Keratinocyte (primary cell): ENCODE measurements around the gene SNAI3. TPM values are rescaled to one million over a fixed set of nuclear protein-coding genes. Genes with fewer than 3 reads are reported as not detected.

Experiments used
- DNase-seq: peaks from one replicate; pipeline ENCODE4 v3.0.0-alpha.2; 2011; ENCODE audit warnings: low read depth, missing footprints, low spot score
- FAIRE-seq: peaks from 2 replicates; lab custom pipeline; 2011; peaks lifted over from hg19 to GRCh38; lab: Jason Lieb, UNC
- H2AFZ ChIP-seq: 2 replicates; pipeline ENCODE4 v1.6.0; 2012; ENCODE audit warnings: low read length, control low read depth, inconsistent platforms; ENCODE audit not compliant: control insufficient read depth
- H3K27ac ChIP-seq: 2 replicates; pipeline ENCODE4 v1.5.1; 2011; ENCODE audit warnings: low read length; ENCODE audit not compliant: control insufficient read depth, insufficient read depth
- H3K27me3 ChIP-seq: 3 replicates; pipeline ENCODE4 v1.6.0; 2011; ENCODE audit warnings: low read length; ENCODE audit not compliant: control insufficient read depth, insufficient read depth; ENCODE audit errors: extremely low read depth
- H3K36me3 ChIP-seq, 2 experiments: 2 replicates in 1 of 2; 3 replicates in 1 of 2; pipeline ENCODE4 v1.5.1; 2011; ENCODE audit warnings: low read length in 2 of 2, mild to moderate bottlenecking in 1 of 2; ENCODE audit not compliant: control insufficient read depth in 2 of 2, insufficient read depth in 2 of 2; ENCODE audit errors: extremely low read depth in 1 of 2
- H3K4me1 ChIP-seq: 3 replicates; pipeline ENCODE4 v1.5.1; 2011; ENCODE audit warnings: low read length; ENCODE audit not compliant: control insufficient read depth, insufficient read depth; ENCODE audit errors: extremely low read depth
- H3K4me2 ChIP-seq: 3 replicates; pipeline ENCODE4 v1.6.0; 2011; ENCODE audit warnings: low read depth, low read length; ENCODE audit not compliant: control insufficient read depth, insufficient read depth; ENCODE audit errors: extremely low read depth
- H3K4me3 ChIP-seq, 3 experiments: fragments of 200-600 bp in 1 of 3; sonication (generic) in 1 of 3; 2 replicates in 2 of 3; 3 replicates in 1 of 3; pipeline ENCODE4 v1.5.1; 2011 to 2016; ENCODE audit warnings: low read length in 3 of 3, mild to moderate bottlenecking in 3 of 3, control low read depth in 2 of 3, inconsistent platforms in 1 of 3, low read depth in 1 of 3, mixed read lengths in 1 of 3, mixed run types in 1 of 3, moderate library complexity in 1 of 3; ENCODE audit not compliant: control insufficient read depth in 2 of 3, insufficient read depth in 2 of 3; ENCODE audit errors: extremely low read depth in 1 of 3
- H3K79me2 ChIP-seq: 2 replicates; pipeline ENCODE4 v1.6.0; 2012; ENCODE audit warnings: low read length; ENCODE audit not compliant: control insufficient read depth, insufficient read depth
- H3K9ac ChIP-seq: 3 replicates; pipeline ENCODE4 v1.6.0; 2011; ENCODE audit warnings: low read length; ENCODE audit not compliant: control insufficient read depth, insufficient read depth; ENCODE audit errors: extremely low read depth
- H3K9me1 ChIP-seq: 3 replicates; pipeline ENCODE4 v1.6.0; 2011; ENCODE audit warnings: low read length; ENCODE audit not compliant: control insufficient read depth, insufficient read depth; ENCODE audit errors: extremely low read depth
- H3K9me3 ChIP-seq: 2 replicates; pipeline ENCODE4 v1.5.1; 2012; ENCODE audit warnings: low read depth, low read length; ENCODE audit not compliant: control insufficient read depth
- H4K20me1 ChIP-seq: 3 replicates; pipeline ENCODE4 v1.6.0; 2011; ENCODE audit warnings: low read length; ENCODE audit not compliant: control insufficient read depth, insufficient read depth; ENCODE audit errors: extremely low read depth
- EZH2 ChIP-seq: IDR thresholded peaks from one replicate; pipeline ENCODE4 v1.6.1; 2012; ENCODE audit warnings: inconsistent platforms, mild to moderate bottlenecking, low read length, moderate library complexity
- dilution Hi-C: fragments of 300-500 bp; cut with MboI; formaldehyde crosslinking; loops from one replicate; pipeline ENCODE4 v1.7.0; 2020; ENCODE audit warnings: low sequenced_read_pairs; ENCODE audit not compliant: extremely low pct_ligation_motif_present
- polyA plus RNA-seq, 5 experiments: library from polyadenylated mRNA; depleted of rRNA in 3 of 5; stranded (reverse) in 3 of 5; stranded (forward) in 1 of 5; unstranded in 1 of 5; fragments of >200 nt; gene quantifications; 1 replicate in 1 of 5; 2 replicates in 3 of 5; 3 replicates in 1 of 5; pipeline versions ENCODE4 v1.2.1 to v1.2.3, GENCODE V29; 2011 to 2012; ENCODE audit warnings: missing spikeins in 2 of 5, low read depth in 1 of 5, low replicate concordance in 1 of 5
- TF ChIP-seq, protein P1 (sequence below), 3 experiments: IDR thresholded peaks in 1 of 3; conservative IDR thresholded peaks in 1 of 3; optimal IDR thresholded peaks in 1 of 3; 2 replicates in 2 of 3; 3 replicates in 1 of 3; pipeline versions ENCODE3 to v1.5.1; 2011; ENCODE audit warnings: low read length in 3 of 3, mild to moderate bottlenecking in 3 of 3, moderate library complexity in 2 of 3, control low read depth in 1 of 3, inconsistent platforms in 1 of 3; ENCODE audit not compliant: insufficient read depth in 2 of 3; ENCODE audit errors: extremely low read depth in 1 of 3

SNAI3 gene
- polyA plus RNA-seq, 1 donor (not counting 4 experiments of a cell fraction or from before 2014, with no cell fraction given): not detected

DNA sequence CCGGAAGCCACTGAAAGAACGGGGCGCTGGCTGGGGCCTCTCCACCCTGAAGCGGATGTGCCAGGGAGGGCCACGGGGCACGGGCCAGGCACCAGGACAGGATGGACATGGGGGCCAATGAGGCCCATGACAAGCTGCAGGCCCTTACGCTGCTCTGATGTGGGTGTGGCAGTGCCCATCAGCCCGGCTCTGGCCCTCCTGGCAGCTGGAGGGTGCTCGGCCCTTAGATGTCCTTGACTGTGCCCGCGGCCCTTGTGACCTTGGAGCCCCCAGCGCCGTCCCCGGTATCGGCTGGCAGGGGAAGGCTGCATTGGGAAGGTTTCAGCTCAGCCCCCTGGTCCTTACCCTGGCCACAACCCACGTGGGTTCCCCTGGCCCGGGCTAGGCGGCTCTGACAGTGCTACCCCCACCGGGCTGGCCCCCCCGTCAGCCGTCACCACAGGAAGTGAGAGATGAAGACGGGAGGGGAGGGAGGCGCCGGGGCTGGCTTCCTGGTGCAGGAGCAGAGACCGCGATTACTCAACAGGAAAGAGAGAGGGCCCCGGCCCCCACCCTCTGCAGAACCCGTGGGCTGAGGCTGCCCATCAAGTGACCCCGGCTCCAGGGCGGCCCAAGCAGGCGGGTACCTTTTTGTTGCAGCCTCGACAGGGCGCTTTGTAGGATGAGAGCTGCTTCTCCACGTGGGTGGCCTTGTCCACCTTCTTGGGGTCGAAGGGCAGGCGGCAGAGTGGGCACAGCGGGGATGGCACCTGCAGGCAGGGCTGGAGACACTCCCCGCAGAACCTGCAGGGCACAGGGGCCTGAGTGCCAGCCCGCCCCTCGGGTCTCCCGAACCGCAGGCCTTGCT is 14.6 kb upstream of the SNAI3 start:
- dilution Hi-C loops: no loop called here
- no peak for TF ChIP-seq EZH2
- TF ChIP-seq, protein P1, sequence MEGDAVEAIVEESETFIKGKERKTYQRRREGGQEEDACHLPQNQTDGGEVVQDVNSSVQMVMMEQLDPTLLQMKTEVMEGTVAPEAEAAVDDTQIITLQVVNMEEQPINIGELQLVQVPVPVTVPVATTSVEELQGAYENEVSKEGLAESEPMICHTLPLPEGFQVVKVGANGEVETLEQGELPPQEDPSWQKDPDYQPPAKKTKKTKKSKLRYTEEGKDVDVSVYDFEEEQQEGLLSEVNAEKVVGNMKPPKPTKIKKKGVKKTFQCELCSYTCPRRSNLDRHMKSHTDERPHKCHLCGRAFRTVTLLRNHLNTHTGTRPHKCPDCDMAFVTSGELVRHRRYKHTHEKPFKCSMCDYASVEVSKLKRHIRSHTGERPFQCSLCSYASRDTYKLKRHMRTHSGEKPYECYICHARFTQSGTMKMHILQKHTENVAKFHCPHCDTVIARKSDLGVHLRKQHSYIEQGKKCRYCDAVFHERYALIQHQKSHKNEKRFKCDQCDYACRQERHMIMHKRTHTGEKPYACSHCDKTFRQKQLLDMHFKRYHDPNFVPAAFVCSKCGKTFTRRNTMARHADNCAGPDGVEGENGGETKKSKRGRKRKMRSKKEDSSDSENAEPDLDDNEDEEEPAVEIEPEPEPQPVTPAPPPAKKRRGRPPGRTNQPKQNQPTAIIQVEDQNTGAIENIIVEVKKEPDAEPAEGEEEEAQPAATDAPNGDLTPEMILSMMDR (optimal IDR thresholded peaks at IDR 0.05 in 1 of 3, IDR thresholded peaks at IDR 0.05 in 1 of 3, conservative IDR thresholded peaks at IDR 0.05 in 1 of 3; ENCODE audit: extremely low read depth in 1 of 3, insufficient read depth in 2 of 3, low read length in 3 of 3): no peak
- Histone ChIP-seq H3K4me2 (no peak overlapping the region), H3K9me3 (no peaks in the 10 kb centered on the region), H3K4me3 (no peak overlapping the region), H2AFZ (no peak overlapping the region), H3K36me3 (peaks cover 2 to 4% of the 10 kb centered on the region in 2 experiments), H3K4me1 (peaks cover 7% of the 10 kb centered on the region), H3K79me2 (no peaks in the 10 kb centered on the region), H3K27me3 (no peaks in the 10 kb centered on the region), H4K20me1 (no peaks in the 10 kb centered on the region), H3K27ac (no peak overlapping the region), H3K9me1 (no peaks in the 10 kb centered on the region), H3K9ac (no peak overlapping the region)
- no peak for DNase-seq
- no peak for FAIRE-seq

DNA sequence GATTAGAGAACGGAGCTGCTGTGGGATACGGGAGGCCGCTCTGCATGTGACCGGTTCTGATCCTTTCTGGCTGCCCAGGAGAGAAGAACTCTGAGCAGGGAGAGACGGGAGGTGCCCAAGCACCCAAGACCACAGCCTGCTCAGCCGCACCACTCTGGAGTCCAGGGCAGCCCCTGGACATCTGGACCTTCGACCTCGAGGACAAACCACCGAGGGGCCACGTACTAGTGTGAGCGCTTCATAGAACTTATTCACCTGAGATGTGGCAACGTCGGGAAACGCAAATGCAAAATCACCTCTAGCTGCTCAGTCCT is 14.0 kb upstream of the SNAI3 start:
- no peak overlapping the region for H3K27ac ChIP-seq
- no peaks in the 10 kb centered on the region for H3K9me1 ChIP-seq
- no peak overlapping the region for H3K9ac ChIP-seq
- FAIRE-seq: no peak
- H3K36me3 ChIP-seq: peaks cover 2 to 4% of the 10 kb centered on the region in 2 experiments
- no peaks in the 10 kb centered on the region for H3K27me3 ChIP-seq
- H3K4me3 ChIP-seq: no peak overlapping the region
- H3K9me3 ChIP-seq: no peaks in the 10 kb centered on the region
- peaks cover 3% of the 10 kb centered on the region for H3K4me1 ChIP-seq
- no peaks in the 10 kb centered on the region for H3K79me2 ChIP-seq
- TF ChIP-seq EZH2: no peak
- TF ChIP-seq, protein P1 (optimal IDR thresholded peaks at IDR 0.05 in 1 of 3, IDR thresholded peaks at IDR 0.05 in 1 of 3, conservative IDR thresholded peaks at IDR 0.05 in 1 of 3; ENCODE audit: extremely low read depth in 1 of 3, insufficient read depth in 2 of 3, low read length in 3 of 3): no peak
- no peaks in the 10 kb centered on the region for H4K20me1 ChIP-seq
- dilution Hi-C loops: no loop called here
- H3K4me2 ChIP-seq: no peak overlapping the region
- no peak overlapping the region for H2AFZ ChIP-seq
- DNase-seq: no peak
